DOHH2 (cell line): Measurements from ENCODE around the gene PKP3.

Source experiments
- H3F3A ChIP-seq: fragments of 200-600 bp; sonication (generic), shearing (Covaris generic); 2 replicates; pipeline ENCODE4 v1.6.0; 2016; ENCODE audit warnings: antibody characterized with exemption, mild to moderate bottlenecking; ENCODE audit not compliant: control insufficient read depth, insufficient read depth
- H3K27ac ChIP-seq: fragments of 200-600 bp; sonication (generic); 2 replicates; pipeline ENCODE4 v1.5.1; 2014; ENCODE audit warnings: low read depth, mild to moderate bottlenecking, low read length, moderate library complexity
- H3K27me3 ChIP-seq: fragments of 200-600 bp; sonication (generic); 2 replicates; pipeline ENCODE4 v1.6.1; 2014; ENCODE audit warnings: mild to moderate bottlenecking, low read length, mixed read lengths; ENCODE audit not compliant: control insufficient read depth
- H3K36me3 ChIP-seq: fragments of 200-600 bp; sonication (generic); 2 replicates; pipeline ENCODE4 v1.6.1; 2014; ENCODE audit warnings: mild to moderate bottlenecking, low read length, moderate library complexity, mixed read lengths; ENCODE audit not compliant: control insufficient read depth
- H3K4me1 ChIP-seq: fragments of 200-600 bp; sonication (generic); 2 replicates; pipeline ENCODE4 v1.6.1; 2014; ENCODE audit warnings: mild to moderate bottlenecking, low read length, mixed read lengths; ENCODE audit not compliant: control insufficient read depth
- H3K4me2 ChIP-seq: fragments of 200-600 bp; sonication (generic); 2 replicates; pipeline ENCODE4 v1.6.0; 2014; ENCODE audit warnings: mild to moderate bottlenecking, low read length, moderate library complexity
- H3K4me3 ChIP-seq: fragments of 200-600 bp; sonication (generic); 2 replicates; pipeline ENCODE4 v1.5.1; 2014; ENCODE audit warnings: mild to moderate bottlenecking, low read length, mixed read lengths
- H3K79me2 ChIP-seq: fragments of 200-600 bp; sonication (generic); 2 replicates; pipeline ENCODE4 v1.6.1; 2014; ENCODE audit warnings: mild to moderate bottlenecking, low read length, mixed read lengths; ENCODE audit not compliant: control insufficient read depth
- H3K9me2 ChIP-seq: fragments of 200-600 bp; sonication (generic); replicated peaks from 2 replicates; pipeline ENCODE4 v1.6.1; 2014; ENCODE audit warnings: mild to moderate bottlenecking, low read length, mixed read lengths; ENCODE audit not compliant: control insufficient read depth
- H3K9me3 ChIP-seq: fragments of 200-600 bp; sonication (generic); 2 replicates; pipeline ENCODE4 v1.6.1; 2014; ENCODE audit warnings: antibody characterized with exemption, low read length, mixed read lengths; ENCODE audit not compliant: control insufficient read depth, insufficient read depth
- H4K20me1 ChIP-seq: fragments of 200-600 bp; sonication (generic); 2 replicates; pipeline ENCODE4 v1.6.0; 2014; ENCODE audit warnings: low read depth, mild to moderate bottlenecking, antibody characterized with exemption, low read length, moderate library complexity; ENCODE audit not compliant: control insufficient read depth, insufficient read depth
- CTCF ChIP-seq: fragments of 200-600 bp; sonication (generic); IDR thresholded peaks from one replicate; pipeline ENCODE4 v1.5.1; 2014; ENCODE audit warnings: antibody characterized with exemption, mild to moderate bottlenecking, low read depth, low read length; ENCODE audit not compliant: poor library complexity, severe bottlenecking
- EZH2phosphoT487 ChIP-seq: fragments of 200-600 bp; sonication (generic); IDR thresholded peaks from 2 replicates; pipeline ENCODE4 v1.6.1; 2017; ENCODE audit warnings: borderline replicate concordance, mild to moderate bottlenecking, antibody characterized with exemption, low read length, moderate library complexity, mixed read lengths

Gene PKP3

GRCh38 chr11:381501-382072 lies 12.4 kb upstream of the PKP3 start:
- Histone ChIP-seq H3K27me3 (no peaks in the 10 kb centered on the region), H3K9me2 (no peaks in the 10 kb centered on the region), H3F3A (no peaks in the 10 kb centered on the region), H3K4me1 (no peaks in the 10 kb centered on the region), H3K36me3 (no peaks in the 10 kb centered on the region), H3K27ac (no peak overlapping the region), H3K4me3 (no peak overlapping the region), H3K9me3 (peaks cover 10% of the 10 kb centered on the region; the same call in 1 of the 2 replicates), H3K4me2 (no peak overlapping the region), H3K79me2 (no peaks in the 10 kb centered on the region), H4K20me1 (no peaks in the 10 kb centered on the region)
- no peak for TF ChIP-seq CTCF
- no peak for TF ChIP-seq EZH2phosphoT487

DNA sequence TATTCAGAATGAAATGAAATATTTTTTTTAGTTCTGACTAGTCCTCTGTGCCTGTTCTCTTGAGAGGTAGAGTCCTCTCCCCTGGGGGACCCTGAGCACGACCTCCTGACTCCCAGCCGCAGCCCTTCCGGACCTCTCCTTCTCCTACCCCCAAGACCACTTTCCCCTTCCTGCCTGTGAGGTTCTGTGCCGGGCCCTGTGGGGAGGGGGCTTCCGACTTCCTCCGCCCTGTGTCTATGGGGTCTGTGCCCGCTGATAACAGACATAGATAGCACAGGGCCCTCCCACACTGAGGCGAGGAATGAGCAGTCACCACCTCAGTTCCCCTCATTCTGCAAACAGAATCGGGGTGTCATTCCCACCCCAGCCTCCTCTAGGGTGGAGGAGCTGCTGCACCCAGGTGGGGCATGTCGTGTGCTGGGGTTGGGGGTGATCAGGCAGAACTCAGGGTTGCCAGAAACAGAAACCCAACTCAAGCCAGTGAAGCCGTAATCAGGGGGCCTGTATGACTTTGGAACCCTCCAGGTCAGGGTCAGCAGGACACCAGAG lies 11.9 kb upstream of the PKP3 start:
- Histone ChIP-seq H3K9me2 (no peaks in the 10 kb centered on the region), H3K4me1 (no peaks in the 10 kb centered on the region), H3K36me3 (no peaks in the 10 kb centered on the region), H3K9me3 (peaks cover 13% of the 10 kb centered on the region; the same call in 1 of the 2 replicates), H4K20me1 (no peaks in the 10 kb centered on the region), H3K4me2 (no peak overlapping the region), H3K4me3 (no peak overlapping the region), H3K79me2 (no peaks in the 10 kb centered on the region), H3K27me3 (no peaks in the 10 kb centered on the region), H3K27ac (no peak overlapping the region), H3F3A (no peaks in the 10 kb centered on the region)
- TF ChIP-seq CTCF (no peak), EZH2phosphoT487 (no peak)

DNA sequence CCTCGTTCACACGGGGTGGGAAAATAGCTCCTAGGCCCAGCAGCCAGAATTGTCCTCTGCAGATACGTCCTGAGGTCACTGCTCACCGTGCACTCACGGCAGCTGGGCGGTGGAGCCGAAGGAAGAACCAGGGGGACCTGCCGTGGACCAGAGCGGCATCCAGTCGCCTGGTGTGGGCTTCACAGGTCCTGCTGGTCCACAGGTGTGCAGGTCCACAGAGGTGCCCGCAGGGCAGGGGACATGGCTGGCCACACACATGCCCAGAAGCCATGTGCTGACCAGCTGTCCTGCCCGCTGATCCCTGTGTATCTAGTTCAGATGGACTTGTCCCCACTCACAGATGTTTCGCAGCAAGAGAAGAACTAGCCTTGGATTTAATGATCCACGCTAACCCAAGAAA lies 10.6 kb upstream of the PKP3 start:
- H3K36me3 ChIP-seq, result no peaks in the 10 kb centered on the region
- no peak overlapping the region for H3K4me2 ChIP-seq
- no peaks in the 10 kb centered on the region for H3K79me2 ChIP-seq
- H3K27ac ChIP-seq, result no peak overlapping the region
- TF ChIP-seq EZH2phosphoT487 (no peak), CTCF (no peak)
- H3F3A ChIP-seq, result no peaks in the 10 kb centered on the region
- no peaks in the 10 kb centered on the region for H3K27me3 ChIP-seq
- H3K9me3 ChIP-seq, result peaks cover 13% of the 10 kb centered on the region
- H3K4me1 ChIP-seq, result no peaks in the 10 kb centered on the region
- no peak overlapping the region for H3K4me3 ChIP-seq
- H3K9me2 ChIP-seq, result no peaks in the 10 kb centered on the region
- H4K20me1 ChIP-seq, result no peaks in the 10 kb centered on the region
